Osteocyte (in vitro differentiated cells): ENCODE measurements around the gene CHRDL2. TPM values are rescaled to one million over a fixed set of nuclear protein-coding genes. Genes with fewer than 3 reads are reported as not detected.
"Not testable (repeated sequence)": the region's sequence is repeated elsewhere in the genome, so short reads cannot be mapped to it uniquely, and the experiment has no call there.

Experiments
- DNase-seq: peaks from one replicate; pipeline ENCODE4 v3.0.0; 2021; ENCODE audit warnings: mixed read lengths; ENCODE audit not compliant: unreplicated experiment; ENCODE audit errors: extremely low spot score
- H3K27ac Mint-ChIP-seq: one replicate; pipeline ENCODE4 v1.8.0; 2021; ENCODE audit warnings: mild to moderate bottlenecking, mixed read lengths; ENCODE audit not compliant: unreplicated experiment
- H3K27me3 Mint-ChIP-seq: one replicate; pipeline ENCODE4 v1.8.0; 2021; ENCODE audit warnings: mixed read lengths; ENCODE audit not compliant: unreplicated experiment
- H3K36me3 Mint-ChIP-seq: one replicate; pipeline ENCODE4 v1.8.0; 2021; ENCODE audit warnings: mixed read lengths; ENCODE audit not compliant: unreplicated experiment
- H3K4me1 Mint-ChIP-seq: one replicate; pipeline ENCODE4 v1.8.0; 2021; ENCODE audit warnings: mixed read lengths; ENCODE audit not compliant: unreplicated experiment
- H3K4me3 Mint-ChIP-seq: one replicate; pipeline ENCODE4 v1.8.0; 2021; ENCODE audit warnings: mild to moderate bottlenecking, moderate library complexity, mixed read lengths; ENCODE audit not compliant: unreplicated experiment
- H3K9me3 Mint-ChIP-seq: one replicate; pipeline ENCODE4 v1.8.0; 2021; ENCODE audit warnings: mixed read lengths; ENCODE audit not compliant: unreplicated experiment
- CTCF ChIP-seq: fragments of 200-600 bp; sonication (generic); IDR thresholded peaks from 2 replicates; pipeline ENCODE4 v1.5.0; 2021; ENCODE audit warnings: antibody characterized with exemption, mild to moderate bottlenecking, moderate library complexity
- total RNA-seq: library from RNA; stranded (reverse); gene quantifications from 2 replicates; pipeline ENCODE4 v1.2.1, GENCODE V29; 2021

Gene CHRDL2
- total RNA-seq, 1 donor from 2014 or later = not detected

GRCh38 chr11:74770456-74770855 is 39.2 kb upstream of the CHRDL2 start:
- Mint-ChIP-seq H3K9me3 (no peaks in the 10 kb centered on the region), H3K27ac (no peak overlapping the region), H3K4me3 (no peak overlapping the region), H3K4me1 (peaks cover 19% of the 10 kb centered on the region), H3K36me3 (no peaks in the 10 kb centered on the region), H3K27me3 (no peaks in the 10 kb centered on the region)
- no peak for TF ChIP-seq CTCF
- no peak for DNase-seq

- Mint-ChIP-seq H3K27ac (no peak overlapping the region), H3K4me1 (peaks cover 9% of the 10 kb centered on the region), H3K27me3 (no peaks in the 10 kb centered on the region), H3K36me3 (peaks cover 4% of the 10 kb centered on the region), H3K9me3 (no peaks in the 10 kb centered on the region), H3K4me3 (no peak overlapping the region)
- DNase-seq = no peak
- no peak for TF ChIP-seq CTCF
Measured at GRCh38 chr11:74769055-74769707, 38.0 kb upstream of the CHRDL2 start.

GRCh38 chr11:74768172-74768651 is 37.0 kb upstream of the CHRDL2 start:
- H3K4me3 Mint-ChIP-seq, H3K27me3 Mint-ChIP-seq, DNase-seq, H3K27ac Mint-ChIP-seq, H3K4me1 Mint-ChIP-seq, H3K36me3 Mint-ChIP-seq, H3K9me3 Mint-ChIP-seq: not testable (repeated sequence)

- H3K36me3 Mint-ChIP-seq = peaks cover 11% of the 10 kb centered on the region
- no peak for TF ChIP-seq CTCF
- no peak for DNase-seq
- H3K27ac Mint-ChIP-seq = no peak overlapping the region
- H3K9me3 Mint-ChIP-seq = peaks cover 5% of the 10 kb centered on the region
- H3K27me3 Mint-ChIP-seq = no peaks in the 10 kb centered on the region
- H3K4me3 Mint-ChIP-seq = no peak overlapping the region
- H3K4me1 Mint-ChIP-seq = no peaks in the 10 kb centered on the region
Measured at GRCh38 chr11:74766905-74767304, 35.7 kb upstream of the CHRDL2 start.

GRCh38 chr11:74756571-74756970 is 25.3 kb upstream of the CHRDL2 start:
- TF ChIP-seq CTCF = no peak
- H3K9me3 Mint-ChIP-seq = no peaks in the 10 kb centered on the region
- no peak overlapping the region for H3K4me3 Mint-ChIP-seq
- no peaks in the 10 kb centered on the region for H3K27me3 Mint-ChIP-seq
- DNase-seq = no peak
- no peak overlapping the region for H3K27ac Mint-ChIP-seq
- H3K36me3 Mint-ChIP-seq = no peaks in the 10 kb centered on the region
- H3K4me1 Mint-ChIP-seq = peaks cover 34% of the 10 kb centered on the region
